WERI-Rb-1 (cell line): ENCODE data around the gene MAP4K3.
A peak's percentile ranks its signal among the peaks of the same experiment; 100 is the strongest.

Experiments used
- DNase-seq: peaks from one replicate; pipeline ENCODE4 v3.0.0-alpha.2; 2020
- H3K27ac ChIP-seq: fragments of 250-450 bp; sonication (Bioruptor Pico); 2 replicates; pipeline ENCODE4 v1.5.1; 2020; ENCODE audit warnings: mild to moderate bottlenecking, moderate library complexity
- H3K27me3 ChIP-seq: fragments of 250-450 bp; sonication (Bioruptor Pico); 2 replicates; pipeline ENCODE4 v1.5.1; 2021; ENCODE audit warnings: mild to moderate bottlenecking, low read depth, moderate library complexity; ENCODE audit not compliant: insufficient read depth, severe bottlenecking
- H3K36me3 ChIP-seq: fragments of 250-450 bp; sonication (Bioruptor Pico); 2 replicates; pipeline ENCODE4 v1.5.1; 2020; ENCODE audit warnings: mild to moderate bottlenecking, moderate library complexity
- H3K4me3 ChIP-seq: 2 replicates; pipeline ENCODE4 v1.5.1; 2011; ENCODE audit warnings: low read depth, mild to moderate bottlenecking, control low read depth, low read length
- H3K9me3 ChIP-seq: fragments of 250-450 bp; sonication (Bioruptor Pico); 2 replicates; pipeline ENCODE4 v1.5.1; 2021; ENCODE audit warnings: mild to moderate bottlenecking, moderate library complexity; ENCODE audit not compliant: severe bottlenecking
- CTCF ChIP-seq: IDR thresholded peaks from 2 replicates; pipeline ENCODE4 v1.5.1; 2011; ENCODE audit warnings: low read depth, mild to moderate bottlenecking, control low read depth, inconsistent platforms, low read length

MAP4K3 gene

GRCh38 chr2:39228413-39229209, 208.5 kb downstream of the MAP4K3 start:
- Histone ChIP-seq H3K27ac (no peak overlapping the region), H3K9me3 (no peaks in the 10 kb centered on the region), H3K27me3 (no peaks in the 10 kb centered on the region), H3K36me3 (no peaks in the 10 kb centered on the region), H3K4me3 (no peak overlapping the region)
- no peak for TF ChIP-seq CTCF
- DNase-seq, result no peak

- no peaks in the 10 kb centered on the region for H3K36me3 ChIP-seq
- no peaks in the 10 kb centered on the region for H3K9me3 ChIP-seq
- DNase-seq, result peak; percentile 83
- H3K4me3 ChIP-seq, result no peak overlapping the region
- no peaks in the 10 kb centered on the region for H3K27me3 ChIP-seq
- TF ChIP-seq CTCF, result peak; percentile 77
- H3K27ac ChIP-seq, result no peak overlapping the region
These were observed 209.3 kb downstream of the MAP4K3 start for GRCh38 chr2:39227628-39228412.

GRCh38 chr2:39225567-39225966, 211.5 kb downstream of the MAP4K3 start:
- Histone ChIP-seq H3K4me3 (no peak overlapping the region), H3K36me3 (no peaks in the 10 kb centered on the region), H3K27ac (no peak overlapping the region), H3K9me3 (no peaks in the 10 kb centered on the region), H3K27me3 (no peaks in the 10 kb centered on the region)
- no peak for TF ChIP-seq CTCF
- DNase-seq, result no peak

- DNase-seq, result no peak
- H3K4me3 ChIP-seq, result no peak overlapping the region
- no peak for TF ChIP-seq CTCF
These were observed 213.2 kb downstream of the MAP4K3 start for GRCh38 chr2:39223909-39224308.

GRCh38 chr2:39221459-39221858, 215.6 kb downstream of the MAP4K3 start:
- DNase-seq, result no peak
- no peaks in the 10 kb centered on the region for H3K27me3 ChIP-seq
- H3K9me3 ChIP-seq, result no peaks in the 10 kb centered on the region
- no peaks in the 10 kb centered on the region for H3K36me3 ChIP-seq
- no peak overlapping the region for H3K27ac ChIP-seq
- no peak overlapping the region for H3K4me3 ChIP-seq
- TF ChIP-seq CTCF, result no peak

More at GRCh38 chr2:39223909-39224308, 213.2 kb downstream of the MAP4K3 start:
- Histone ChIP-seq H3K27ac (no peak overlapping the region), H3K27me3 (no peaks in the 10 kb centered on the region), H3K36me3 (no peaks in the 10 kb centered on the region), H3K9me3 (no peaks in the 10 kb centered on the region)
